ENCODE results near the gene GPR176.

Gene GPR176

DNA sequence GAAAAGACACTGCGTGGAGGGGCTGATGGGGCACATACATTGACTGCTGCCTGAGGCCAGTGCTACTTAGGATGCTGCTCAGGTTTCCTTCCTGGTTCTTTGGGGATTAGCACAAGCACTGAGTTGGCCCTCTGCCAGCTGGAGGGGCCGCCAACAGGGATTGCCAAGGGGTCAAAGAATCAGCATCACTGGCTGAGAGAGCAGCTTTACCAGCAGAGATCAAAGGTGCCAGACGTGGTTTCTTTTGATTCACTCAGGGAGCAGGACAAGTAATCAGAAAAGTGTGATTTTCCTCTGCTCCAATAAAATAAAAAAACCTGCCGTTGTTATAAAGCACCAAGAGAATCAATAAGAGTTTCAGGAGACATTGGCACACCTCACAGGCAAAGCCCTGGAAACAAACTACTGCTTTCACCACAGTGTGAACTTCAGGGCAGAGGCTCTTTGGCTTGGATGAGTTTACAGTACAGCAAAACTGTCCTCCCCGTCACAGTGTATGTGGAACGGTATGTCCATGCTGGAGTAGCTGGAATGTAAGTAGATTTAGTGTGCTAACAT lies 91.6 kb downstream of the GPR176 start:
- peak; percentile 28 for DNase-seq (ENCODE audit: low read depth)
- H3K4me3 ChIP-seq (ENCODE audit: low read depth, low read length): no peak overlapping the region
- in situ Hi-C loops (cut with HindIII; ENCODE audit: low sequenced_read_pairs): no loop called here
- TF ChIP-seq, protein P1, sequence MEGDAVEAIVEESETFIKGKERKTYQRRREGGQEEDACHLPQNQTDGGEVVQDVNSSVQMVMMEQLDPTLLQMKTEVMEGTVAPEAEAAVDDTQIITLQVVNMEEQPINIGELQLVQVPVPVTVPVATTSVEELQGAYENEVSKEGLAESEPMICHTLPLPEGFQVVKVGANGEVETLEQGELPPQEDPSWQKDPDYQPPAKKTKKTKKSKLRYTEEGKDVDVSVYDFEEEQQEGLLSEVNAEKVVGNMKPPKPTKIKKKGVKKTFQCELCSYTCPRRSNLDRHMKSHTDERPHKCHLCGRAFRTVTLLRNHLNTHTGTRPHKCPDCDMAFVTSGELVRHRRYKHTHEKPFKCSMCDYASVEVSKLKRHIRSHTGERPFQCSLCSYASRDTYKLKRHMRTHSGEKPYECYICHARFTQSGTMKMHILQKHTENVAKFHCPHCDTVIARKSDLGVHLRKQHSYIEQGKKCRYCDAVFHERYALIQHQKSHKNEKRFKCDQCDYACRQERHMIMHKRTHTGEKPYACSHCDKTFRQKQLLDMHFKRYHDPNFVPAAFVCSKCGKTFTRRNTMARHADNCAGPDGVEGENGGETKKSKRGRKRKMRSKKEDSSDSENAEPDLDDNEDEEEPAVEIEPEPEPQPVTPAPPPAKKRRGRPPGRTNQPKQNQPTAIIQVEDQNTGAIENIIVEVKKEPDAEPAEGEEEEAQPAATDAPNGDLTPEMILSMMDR (IDR thresholded peaks at IDR 0.05; ENCODE audit: low read depth, low read length, missing control alignments): no peak

DNA sequence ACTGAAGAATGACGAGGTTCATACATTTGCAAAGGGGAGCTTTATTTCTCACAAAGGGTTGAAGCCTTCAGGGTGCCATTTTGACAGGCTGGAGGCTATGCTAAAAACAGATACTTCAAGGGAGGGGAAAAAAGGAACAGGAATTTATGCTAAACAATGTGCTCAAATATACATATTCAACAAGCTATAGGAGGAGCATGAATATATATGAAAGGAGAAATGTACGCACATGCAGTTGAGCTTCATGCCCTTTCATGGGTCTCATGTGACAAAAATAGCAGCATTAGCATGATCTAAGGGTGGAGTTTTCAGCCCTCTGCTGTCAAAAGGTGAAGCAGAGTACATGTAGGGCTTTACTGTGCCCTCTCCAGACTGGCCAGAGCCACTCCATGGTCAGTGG lies 93.1 kb downstream of the GPR176 start:
- TF ChIP-seq, protein P1 (IDR thresholded peaks at IDR 0.05; ENCODE audit: low read depth, low read length, missing control alignments): no peak
- H3K4me3 ChIP-seq (ENCODE audit: low read depth, low read length): no peak overlapping the region
- in situ Hi-C loops (cut with HindIII; ENCODE audit: low sequenced_read_pairs): no loop called here
- no peak for DNase-seq (ENCODE audit: low read depth)

DNA sequence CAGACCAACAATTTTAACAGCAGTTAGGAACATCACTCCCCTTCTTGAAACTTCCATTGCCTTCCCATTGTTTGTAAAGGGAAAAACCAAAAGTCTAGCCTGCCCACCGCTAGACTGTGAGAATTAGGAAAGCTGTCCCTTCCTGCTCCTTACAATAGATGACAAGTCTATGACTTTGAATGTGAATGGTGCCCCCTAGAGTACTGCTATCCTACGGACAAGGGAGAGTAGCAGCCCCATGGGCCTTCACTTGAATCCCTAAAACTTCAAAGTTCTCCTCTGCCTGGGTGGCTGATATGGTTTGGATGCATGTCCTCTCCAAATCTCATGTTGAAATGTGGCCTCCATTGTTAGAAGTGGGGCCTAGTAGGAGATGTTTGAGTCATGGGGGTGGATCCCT lies 96.4 kb downstream of the GPR176 start:
- in situ Hi-C loops (cut with HindIII; ENCODE audit: low sequenced_read_pairs): no loop called here

GRCh38 chr15:39820050-39820602 lies 99.9 kb downstream of the GPR176 start:
- H3K4me3 ChIP-seq (ENCODE audit: low read depth, low read length): no peak overlapping the region
- in situ Hi-C loops (cut with HindIII; ENCODE audit: low sequenced_read_pairs): no loop called here
- no peak for DNase-seq (ENCODE audit: low read depth)
- TF ChIP-seq, protein P1 (IDR thresholded peaks at IDR 0.05; ENCODE audit: low read depth, low read length, missing control alignments): no peak

More for the DNA sequence above, 96.4 kb downstream of the GPR176 start:
- TF ChIP-seq, protein P1 (IDR thresholded peaks at IDR 0.05; ENCODE audit: low read depth, low read length, missing control alignments): no peak
- no peak for DNase-seq (ENCODE audit: low read depth)
- no peak overlapping the region for H3K4me3 ChIP-seq (ENCODE audit: low read depth, low read length)

DNA sequence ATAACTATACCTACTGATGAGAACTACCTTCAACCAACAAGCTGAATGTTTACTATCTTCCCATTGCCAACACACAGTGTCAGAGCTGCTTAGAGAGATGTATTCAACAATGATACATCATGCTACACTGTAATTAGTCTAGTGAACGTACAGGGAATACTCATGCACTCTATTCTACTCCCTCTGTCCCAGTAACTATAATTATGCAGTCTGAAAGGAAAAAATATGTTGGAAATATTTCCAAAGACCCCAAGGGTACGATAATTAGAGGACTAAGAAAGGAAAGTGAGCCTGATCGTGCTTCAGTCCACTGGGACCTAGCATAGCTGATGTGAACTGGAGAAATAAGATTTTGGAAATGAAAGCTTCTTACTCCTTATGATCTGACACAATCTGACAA lies 100.5 kb downstream of the GPR176 start:
- H3K4me3 ChIP-seq (ENCODE audit: low read depth, low read length): no peak overlapping the region
- in situ Hi-C loops (cut with HindIII; ENCODE audit: low sequenced_read_pairs): no loop called here
- DNase-seq (ENCODE audit: low read depth): no peak
- TF ChIP-seq, protein P1 (IDR thresholded peaks at IDR 0.05; ENCODE audit: low read depth, low read length, missing control alignments): no peak

DNA sequence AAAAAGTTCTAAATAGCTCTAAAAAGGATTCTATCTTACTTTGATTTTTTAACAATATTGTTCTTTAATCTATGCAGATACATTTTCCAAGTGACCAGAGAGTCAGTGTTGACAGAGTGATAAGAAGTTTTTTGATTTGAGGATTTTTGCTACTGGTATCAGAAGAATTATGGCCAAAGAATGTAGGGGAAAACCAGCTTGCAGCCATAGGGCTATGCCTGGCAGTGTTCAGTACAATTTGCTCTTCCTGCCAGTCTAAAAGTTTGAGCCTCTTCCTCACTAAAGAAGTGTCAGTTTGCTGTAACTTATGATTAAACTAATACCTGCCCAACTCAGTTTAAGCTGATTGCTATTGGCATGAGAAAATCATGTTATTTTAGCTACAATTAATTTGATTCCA lies 102.2 kb downstream of the GPR176 start:
- DNase-seq (ENCODE audit: low read depth): no peak
- TF ChIP-seq, protein P1 (IDR thresholded peaks at IDR 0.05; ENCODE audit: low read depth, low read length, missing control alignments): no peak
- in situ Hi-C loops (cut with HindIII; ENCODE audit: low sequenced_read_pairs): no loop called here
- H3K4me3 ChIP-seq (ENCODE audit: low read depth, low read length): no peak overlapping the region

Data from astrocyte of the cerebellum (primary cell).